ENCODE data around the gene ZFX.

Gene ZFX

GRCh38 chrX:24243188-24243587 is 93.7 kb downstream of the ZFX start:
- no peak for DNase-seq

GRCh38 chrX:24243692-24244091 is 94.2 kb downstream of the ZFX start:
- DNase-seq = no peak

DNA sequence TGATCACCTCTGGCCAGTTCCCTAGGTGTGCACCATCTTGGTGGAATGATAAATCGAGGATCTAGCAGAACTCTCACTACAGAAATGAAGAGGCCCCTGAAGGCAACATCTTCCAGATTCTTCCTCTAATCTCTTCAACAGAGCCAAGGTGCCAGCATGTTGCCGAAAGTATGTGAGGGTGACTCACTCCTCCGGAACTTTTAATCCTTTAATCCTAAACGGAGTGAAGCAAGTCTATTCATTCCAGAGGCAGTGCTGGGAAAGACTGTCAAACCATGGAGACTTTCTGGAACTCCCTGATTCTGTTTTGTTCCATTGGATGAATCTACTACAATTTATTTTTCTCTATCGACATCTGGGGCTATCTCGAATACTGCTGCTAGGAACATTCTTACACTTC is 95.7 kb downstream of the ZFX start:
- no peak for DNase-seq

GRCh38 chrX:24248042-24248441 is 98.5 kb downstream of the ZFX start:
- DNase-seq = no peak

- DNase-seq = no peak
These were observed 103.5 kb downstream of the ZFX start for GRCh38 chrX:24253030-24253429.

- DNase-seq = no peak
These were observed 103.9 kb downstream of the ZFX start for GRCh38 chrX:24253469-24253868.

GRCh38 chrX:24257011-24257410 is 107.5 kb downstream of the ZFX start:
- no peak for DNase-seq

DNA sequence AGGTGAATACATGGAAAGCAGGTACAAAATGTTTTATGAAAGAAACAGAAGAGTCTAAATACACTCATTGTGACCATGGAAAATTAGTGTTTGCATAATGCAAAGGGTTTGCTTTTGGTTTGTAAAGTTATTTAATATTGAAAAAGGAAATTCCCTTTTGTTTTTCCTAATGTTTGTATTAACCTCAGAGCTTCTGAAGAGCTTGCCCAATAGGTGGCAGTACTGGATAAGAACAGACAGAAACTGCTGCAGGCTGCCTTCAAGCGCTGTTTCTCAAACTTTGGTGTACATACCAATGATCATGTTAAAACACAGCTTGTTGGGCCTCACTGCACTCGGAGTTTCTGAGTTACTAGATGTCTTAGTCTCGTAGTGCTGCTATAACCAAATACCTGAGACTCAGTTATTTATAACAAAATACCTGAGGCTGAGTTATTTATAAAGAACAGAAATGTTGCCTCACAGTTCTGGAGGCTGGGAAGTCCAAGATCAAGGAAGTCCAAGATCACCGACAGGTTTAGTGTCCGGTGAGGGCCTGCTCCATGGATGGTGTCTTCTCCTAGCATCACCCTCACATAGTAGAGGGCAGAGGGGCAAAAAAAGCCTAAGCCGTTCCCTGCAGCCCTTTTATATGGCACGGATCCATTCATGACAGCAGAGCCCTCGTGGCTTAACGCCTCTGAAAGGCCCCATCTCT is 110.2 kb downstream of the ZFX start:
- no peak for DNase-seq

GRCh38 chrX:24260842-24261550 is 111.5 kb downstream of the ZFX start:
- DNase-seq = no peak

DNA sequence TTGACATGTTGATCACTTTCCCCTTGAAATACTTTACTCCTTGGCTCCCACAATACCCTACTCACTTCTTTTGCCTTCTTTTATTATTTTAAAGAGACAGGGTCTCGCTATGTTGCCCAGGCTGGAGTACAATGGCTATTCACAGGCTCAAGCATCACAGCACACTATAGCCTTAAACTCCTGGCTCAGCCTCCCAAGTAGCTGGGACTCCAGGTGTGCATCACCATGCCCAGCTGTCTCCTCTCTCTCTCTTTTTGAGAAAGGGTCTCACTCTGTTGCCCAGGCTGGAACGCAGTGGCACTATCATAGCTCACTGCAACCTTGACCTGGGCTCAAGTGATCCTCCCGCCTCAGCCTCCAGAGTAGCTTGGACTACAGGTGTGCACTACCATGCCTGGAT is 112.8 kb downstream of the ZFX start:
- DNase-seq = no peak

GRCh38 chrX:24264383-24264782 is 114.9 kb downstream of the ZFX start:
- no peak for DNase-seq

All from effector CD4-positive, alpha-beta T cell (primary cell).